Temporal lobe (tissue), 1 donor: Measurements from ENCODE around the gene LNX1. TPM values are rescaled to one million over a fixed set of nuclear protein-coding genes. Genes with fewer than 3 reads are reported as not detected.

ENCODE experiments used
- total RNA-seq: library from RNA; depleted of rRNA; stranded (reverse); fragments of >200 nt; gene quantifications from one replicate; pipeline ENCODE4 v1.2.3, GENCODE V29; 2014

Gene LNX1
- total RNA-seq, 1 donor from 2014 or later, result 36.9 TPM

Other genes starting within 250 kb of the LNX1 start
- gene SCFD2, start 225.4 kb downstream of the LNX1 start, total RNA-seq, result 22.1 TPM
- gene FIP1L1, start 213.8 kb downstream of the LNX1 start, total RNA-seq, result 75.2 TPM